Measurements from ENCODE around the gene TNS1. TPM values are rescaled to one million over a fixed set of nuclear protein-coding genes. Genes with fewer than 3 reads are reported as not detected.

Gene TNS1
- polyA plus RNA-seq, 1 of the 3 experiments (the other 2 are of a cell fraction) = 12.1 TPM

DNA sequence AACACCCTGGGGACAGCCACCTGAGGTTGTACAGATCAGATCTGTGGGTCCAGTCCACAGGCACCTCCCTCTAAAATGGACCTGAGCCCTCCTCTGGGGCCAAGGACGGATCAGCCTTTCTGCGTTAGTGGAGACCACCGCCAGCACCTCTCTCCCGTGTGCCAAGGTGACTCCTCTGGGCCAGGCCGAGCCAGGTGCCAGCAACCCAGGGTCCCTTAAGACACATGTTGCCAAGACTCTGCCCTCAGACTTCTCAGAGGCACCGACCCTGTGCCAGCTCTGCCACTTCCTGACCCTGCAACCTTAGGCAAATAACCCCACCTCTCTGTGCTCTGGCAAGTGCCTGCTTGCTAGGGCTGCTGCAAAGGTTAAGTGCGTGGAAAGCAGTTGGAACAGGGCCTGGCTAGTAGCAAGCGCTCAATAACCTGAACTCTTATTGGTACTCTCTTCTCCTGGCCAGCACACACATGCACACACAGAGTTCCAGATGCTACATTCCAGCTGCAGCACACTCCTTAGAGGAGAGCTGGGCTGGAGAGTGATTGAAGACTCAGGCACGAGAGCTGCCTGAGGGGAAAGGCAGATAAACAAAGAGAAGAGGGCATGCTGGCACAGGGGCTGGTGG, 105.6 kb downstream of the TNS1 start:
- ChIA-PET CTCF (interaction anchor here (1.0 to 2.8 kb wide), 9 partner anchors 10 to 172 kb away, joined by 3 to 22 read pairs (median 5); partner anchors contain the start of gene RUFY4), POLR2A (interaction anchor here (1.4 to 2.1 kb wide), 2 partner anchors 9 to 24 kb away, joined by 3 to 4 read pairs; no protein-coding TSS in a partner anchor)
- Histone ChIP-seq H3K79me2 (ENCODE audit: insufficient read depth) (peaks cover 69% of the 10 kb centered on the region), H3K27me3 (ENCODE audit: insufficient read depth) (no peaks in the 10 kb centered on the region), H3K27ac (ENCODE audit: low read depth in 2 of 2, low read length in 1 of 2) (no peak overlapping the region; a peak in 1 of 4 replicates), H3K4me1 (ENCODE audit: control insufficient read depth in 1 of 2, insufficient read depth in 2 of 2, low read depth in 1 of 2, low read length in 1 of 2) (peaks cover 5 to 26% of the 10 kb centered on the region in 2 experiments; a peak in 2 of 4 replicates), H3K9me2 (no peaks in the 10 kb centered on the region), H3K36me3 (replicated peaks in 1 of 2; ENCODE audit: control insufficient read depth in 1 of 2, insufficient read depth in 2 of 2, low read length in 1 of 2) (peaks cover 45 to 56% of the 10 kb centered on the region in 2 experiments), H3K9ac (no peak overlapping the region), H3K4me2 (no peak overlapping the region), H3K9me3 (no peaks in the 10 kb centered on the region), H3F3A (replicated peaks; ENCODE audit: insufficient read depth) (peaks cover 21% of the 10 kb centered on the region), H3K4me3 (ENCODE audit: low read depth in 2 of 2, low read length in 1 of 2) (no peak overlapping the region), H2AFZ (ENCODE audit: low read depth) (no peak overlapping the region), H4K20me1 (ENCODE audit: insufficient read depth) (peaks cover 47% of the 10 kb centered on the region)
- TF ChIP-seq MAX (IDR thresholded peaks at IDR 0.05; ENCODE audit: low read depth) = no peak
- WGBS (ENCODE audit: low lambda C conversion rate) = 94% methylated on average over 7 of the region's 9 CpGs
- no peak for DNase-seq

DNA sequence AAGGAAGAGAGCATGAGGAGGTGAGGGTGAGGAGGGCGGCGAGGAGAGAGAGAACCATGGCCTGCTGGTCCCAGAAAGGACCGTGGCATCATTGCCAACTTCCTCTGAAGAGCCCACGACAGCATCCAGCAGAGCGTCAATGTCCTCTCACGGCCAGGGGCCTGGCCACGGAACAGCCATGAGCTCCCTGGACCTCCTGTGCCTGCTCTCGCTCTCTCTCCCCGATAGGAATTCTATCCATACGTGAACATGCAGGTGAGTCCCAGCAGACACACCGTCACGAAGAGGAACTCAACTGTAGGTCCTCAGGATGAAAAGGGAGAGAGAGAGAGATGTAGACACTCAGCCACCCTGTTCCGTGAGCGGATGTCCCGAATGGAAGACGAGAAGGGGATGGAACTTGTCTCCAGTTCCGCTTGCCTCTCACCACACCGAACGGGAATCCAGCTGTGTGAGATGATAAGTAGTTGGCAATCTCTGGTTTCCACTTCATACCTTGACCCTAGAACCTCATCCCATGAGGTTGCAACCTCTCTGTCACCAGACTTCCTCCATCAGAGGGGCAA, 107.6 kb downstream of the TNS1 start:
- WGBS (ENCODE audit: low lambda C conversion rate) = 94% methylated on average over 16 of the region's 19 CpGs
- Histone ChIP-seq H4K20me1 (ENCODE audit: insufficient read depth) (peaks cover 32% of the 10 kb centered on the region), H3K4me3 (ENCODE audit: low read depth in 2 of 2, low read length in 1 of 2) (no peak overlapping the region), H3K9ac (no peak overlapping the region), H3K27me3 (ENCODE audit: insufficient read depth) (no peaks in the 10 kb centered on the region), H2AFZ (ENCODE audit: low read depth) (no peak overlapping the region), H3K9me3 (no peaks in the 10 kb centered on the region), H3K4me2 (no peak overlapping the region), H3K79me2 (ENCODE audit: insufficient read depth) (peaks cover 59% of the 10 kb centered on the region), H3F3A (replicated peaks; ENCODE audit: insufficient read depth) (peaks cover 20% of the 10 kb centered on the region), H3K9me2 (no peaks in the 10 kb centered on the region), H3K27ac (ENCODE audit: low read depth in 2 of 2, low read length in 1 of 2) (no peak overlapping the region), H3K36me3 (replicated peaks in 1 of 2; ENCODE audit: control insufficient read depth in 1 of 2, insufficient read depth in 2 of 2, low read length in 1 of 2) (peaks cover 52 to 64% of the 10 kb centered on the region in 2 experiments), H3K4me1 (ENCODE audit: control insufficient read depth in 1 of 2, insufficient read depth in 2 of 2, low read depth in 1 of 2, low read length in 1 of 2) (peaks cover 5 to 26% of the 10 kb centered on the region in 2 experiments; a peak in 2 of 4 replicates)
- CTCF ChIA-PET = interaction anchor here (1.0 to 20.7 kb wide), 5 partner anchors 29 to 105 kb away, joined by 3 to 360 read pairs (median 3); no protein-coding TSS in a partner anchor
- TF ChIP-seq RFX5 (IDR thresholded peaks at IDR 0.05; ENCODE audit: low read length) = no peak
- no peak for TF ChIP-seq EP300 (IDR thresholded peaks at IDR 0.05; ENCODE audit: borderline replicate concordance in 1 of 2, low read depth in 1 of 2, low read length in 1 of 2)
- no peak for TF ChIP-seq TCF12 (IDR thresholded peaks at IDR 0.05)
- no peak for TF ChIP-seq RCOR1 (IDR thresholded peaks at IDR 0.05; ENCODE audit: low read length)
- TF ChIP-seq PBX3 (IDR thresholded peaks at IDR 0.05) = no peak
- TF ChIP-seq USF2 (IDR thresholded peaks at IDR 0.05; ENCODE audit: borderline replicate concordance, low read depth, low read length) = no peak
- no peak for TF ChIP-seq REST (IDR thresholded peaks at IDR 0.05; ENCODE audit: low read depth, low read length)
- TF ChIP-seq SMC3 (IDR thresholded peaks at IDR 0.05; ENCODE audit: low read depth, low read length) = no peak
- TF ChIP-seq MXI1 (IDR thresholded peaks at IDR 0.05; ENCODE audit: low read depth, low read length) = no peak
- no peak for TF ChIP-seq MEF2A (IDR thresholded peaks at IDR 0.05; ENCODE audit: borderline replicate concordance, low read depth)
- DNase-seq = no peak
- POLR2A ChIA-PET = no interaction called here
